ENCODE results near the gene ZNF397.
"Not testable (repeated sequence)": the region's sequence is repeated elsewhere in the genome, so short reads cannot be mapped to it uniquely, and the experiment has no call there.

ZNF397 gene

DNA sequence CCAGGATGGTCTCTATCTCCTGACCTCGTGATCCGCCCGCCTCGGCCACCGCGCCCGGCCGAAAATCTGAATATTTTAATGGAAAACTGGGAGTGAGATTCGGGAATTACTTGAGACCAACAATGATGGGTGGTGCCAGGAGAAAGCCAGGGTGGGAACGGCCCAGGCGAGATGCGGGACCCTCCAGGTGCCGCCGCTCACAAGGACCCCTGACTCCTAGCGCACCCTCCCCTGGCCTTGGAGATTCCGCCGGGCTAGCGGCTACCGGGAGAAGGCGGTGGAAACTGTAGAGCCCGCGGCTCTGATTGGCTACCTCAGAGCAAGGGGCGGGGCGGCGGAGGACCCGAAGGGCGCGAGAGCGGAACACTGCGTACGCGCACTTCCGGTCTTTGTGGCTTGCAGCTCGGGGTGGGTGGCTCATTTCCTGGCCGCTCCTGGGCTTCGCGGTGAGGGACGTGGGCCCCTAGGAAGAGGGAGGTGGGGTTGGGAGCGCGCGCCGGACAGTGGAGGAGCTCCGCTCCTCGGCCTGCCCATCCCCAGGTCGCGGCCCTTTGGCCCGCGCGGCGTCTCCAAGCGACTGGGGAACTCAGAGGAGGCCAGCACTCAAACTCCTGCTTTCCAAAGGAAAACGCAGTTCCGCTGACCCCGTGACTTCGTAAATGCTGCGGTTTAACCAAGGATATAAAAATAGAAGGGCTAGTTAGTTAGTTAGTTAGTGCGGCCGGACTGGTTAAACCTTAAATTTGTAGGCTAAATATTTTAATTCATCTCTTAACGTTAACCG lies at the start of gene ZNF397:
Gene ZNF397, plus strand, starts transcription at position 371 of the 784 bp plus-strand sequence. CDS start 1,437 bp downstream, outside the sequence.
- DNase-seq: peak; percentile 63 to 98 (median 94)

DNA sequence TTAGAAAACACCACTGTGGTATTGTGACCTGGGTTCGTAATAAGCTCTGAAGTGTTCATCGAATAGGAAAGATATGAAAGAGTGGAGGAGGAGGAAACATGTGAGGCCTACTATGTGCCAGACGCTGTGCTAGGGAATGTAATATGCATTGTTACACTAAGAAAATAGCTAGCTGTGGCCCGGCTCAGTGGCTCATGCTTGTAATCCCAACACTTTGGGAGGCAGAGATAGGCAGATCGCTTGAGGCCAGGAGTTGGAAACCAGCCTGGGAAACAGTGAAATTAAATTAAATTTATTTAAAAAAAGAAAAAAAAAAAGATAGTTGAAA lies 49.2 kb upstream of the ZNF397 start:
- DNase-seq: no peak

- no peak for DNase-seq
Observed at GRCh38 chr18:35192415-35192814, 48.4 kb upstream of the ZNF397 start.

- no peak for DNase-seq
Observed at GRCh38 chr18:35193316-35193715, 47.5 kb upstream of the ZNF397 start.

DNA sequence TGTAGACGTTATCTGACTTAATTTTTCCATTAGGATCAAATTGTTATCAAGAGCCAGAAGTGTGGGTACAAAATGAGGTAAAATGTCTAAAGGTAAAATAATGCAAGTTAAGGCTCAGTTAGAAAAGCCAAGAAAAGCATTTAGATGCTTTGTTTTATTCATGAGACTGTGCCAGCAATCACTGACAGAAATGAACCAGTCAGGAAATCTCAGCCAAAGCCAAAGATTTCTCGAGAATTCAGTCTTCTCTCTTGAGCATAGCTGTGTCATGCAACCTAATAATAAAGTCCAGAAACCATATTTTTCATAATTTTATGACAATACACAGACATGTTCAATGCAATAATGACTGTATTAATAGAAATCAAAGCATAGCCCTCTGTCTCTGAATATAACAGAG lies 43.5 kb upstream of the ZNF397 start:
- DNase-seq: no peak

GRCh38 chr18:35201256-35201931 lies 39.4 kb upstream of the ZNF397 start:
- no peak for DNase-seq

- peak in 1 of 58 donors; percentile 28 for DNase-seq
Observed at GRCh38 chr18:35203067-35203466, 37.8 kb upstream of the ZNF397 start.

GRCh38 chr18:35205199-35205712 lies 35.6 kb upstream of the ZNF397 start:
- no peak for DNase-seq

- not testable (repeated sequence) for DNase-seq
Observed at GRCh38 chr18:35205746-35206458, 34.9 kb upstream of the ZNF397 start.

DNA sequence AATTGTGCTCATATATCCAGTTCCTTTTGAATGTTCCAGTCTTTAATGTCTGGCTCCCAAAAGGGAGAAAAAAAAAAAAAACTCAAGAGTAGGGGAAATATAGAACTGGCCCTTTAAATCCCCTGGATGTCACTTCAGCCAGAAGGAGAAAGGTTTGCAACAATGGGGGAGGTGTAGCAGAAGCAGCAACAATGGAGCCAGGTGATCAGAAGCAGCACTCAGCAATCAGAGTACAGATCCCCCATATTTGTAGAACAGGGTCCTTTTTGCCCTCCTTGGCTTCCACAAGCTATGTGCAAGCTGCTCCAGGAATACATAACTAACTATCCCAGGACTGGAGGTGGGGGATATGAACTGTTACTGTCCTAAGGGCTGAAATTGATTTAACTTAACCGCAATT lies 25.8 kb upstream of the ZNF397 start:
- no peak for DNase-seq

DNA sequence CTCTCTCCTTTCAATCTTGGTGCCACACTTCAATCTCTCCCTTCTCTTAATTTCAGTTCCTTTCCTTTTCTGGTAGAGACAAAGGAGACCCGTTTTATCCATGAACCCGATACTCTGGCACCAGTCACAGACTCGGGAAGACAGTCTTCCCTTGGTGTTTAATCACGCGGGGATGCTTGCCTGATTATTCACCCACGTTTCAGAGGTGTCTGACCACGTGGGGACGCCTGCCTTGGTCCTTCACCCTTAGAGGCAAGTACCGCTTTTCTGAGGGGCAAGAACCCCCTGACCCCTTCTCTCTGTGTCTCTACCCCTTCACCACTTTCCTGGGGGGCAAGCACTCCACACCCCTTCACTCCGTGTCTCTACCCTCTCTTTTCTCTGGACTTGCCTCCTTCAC lies 24.2 kb upstream of the ZNF397 start:
- not testable (repeated sequence) for DNase-seq

- not testable (repeated sequence) for DNase-seq
Observed at GRCh38 chr18:35219331-35219730, 21.5 kb upstream of the ZNF397 start.

DNA sequence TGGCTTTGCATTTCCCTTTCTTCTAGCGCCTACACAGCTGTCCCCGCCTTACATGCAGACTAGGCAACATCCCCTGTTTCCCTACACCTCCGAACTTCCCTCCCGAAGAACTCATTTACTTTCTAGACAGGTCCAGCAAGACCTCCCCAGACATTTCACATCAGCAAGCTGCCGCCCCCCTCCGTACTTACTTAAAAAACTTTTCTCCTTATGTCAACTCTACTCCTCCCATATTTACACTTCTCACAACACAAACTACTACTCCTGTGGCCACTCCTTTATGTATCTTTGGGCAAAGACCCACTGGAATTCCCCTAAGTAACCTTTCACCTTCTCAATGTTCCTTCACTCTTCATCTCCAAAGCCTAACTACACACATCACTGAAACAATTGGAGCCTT lies 20.4 kb upstream of the ZNF397 start:
- DNase-seq: no peak

GRCh38 chr18:35223797-35224196 lies 17.0 kb upstream of the ZNF397 start:
- no peak for DNase-seq

DNA sequence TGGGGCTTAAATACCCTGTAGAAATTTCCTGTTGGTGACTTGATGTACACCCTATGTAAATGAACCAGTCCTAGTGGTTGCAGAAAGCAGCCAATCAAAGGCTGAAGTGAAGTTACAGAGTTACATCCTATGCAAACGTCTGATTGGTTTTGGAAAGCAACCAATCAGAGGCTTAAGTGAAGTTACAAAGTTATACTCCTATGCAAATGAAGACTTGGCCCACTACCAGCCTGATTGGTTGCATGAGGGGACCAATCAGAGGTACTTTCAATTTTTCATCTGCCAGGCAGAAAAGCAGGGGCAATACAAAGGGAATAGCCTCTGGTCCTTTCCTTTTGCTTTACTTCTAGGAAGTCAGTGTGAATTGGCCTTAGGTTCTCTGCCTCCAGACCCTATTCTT lies 13.6 kb upstream of the ZNF397 start:
- no peak for DNase-seq

GRCh38 chr18:35231052-35231451 lies 9.8 kb upstream of the ZNF397 start:
- peak in 55 of 58 donors; percentile 3 to 85 (median 62) for DNase-seq

GRCh38 chr18:35236571-35237363 lies 4.1 kb upstream of the ZNF397 start:
- DNase-seq: peak in 1 of 58 donors; percentile 17

DNA sequence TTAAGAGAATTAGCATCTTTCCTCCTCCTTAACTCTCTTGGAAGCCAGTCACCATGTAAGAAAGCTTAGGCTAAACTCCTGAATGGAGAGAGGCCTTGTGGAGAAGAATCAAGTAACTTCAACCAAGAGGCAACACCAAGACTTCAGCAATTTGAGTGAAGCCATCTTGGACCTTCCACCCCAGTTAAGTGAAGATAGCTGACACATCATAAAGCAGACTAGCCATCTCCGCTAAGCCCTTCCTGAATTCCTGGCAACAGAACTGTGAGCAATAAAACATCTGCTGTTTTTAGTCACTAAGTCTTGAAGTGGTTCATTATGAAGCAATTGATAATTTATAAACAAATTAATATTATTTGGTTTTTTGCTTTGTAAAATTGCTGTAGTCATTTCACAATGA lies 1.5 kb upstream of the ZNF397 start:
- DNase-seq: no peak

GRCh38 chr18:35241448-35241804 lies 592 bp downstream of the ZNF397 start:
- DNase-seq: peak in 1 of 58 donors; percentile 64

GRCh38 chr18:35242426-35242825 lies 1.6 kb downstream of the ZNF397 start:
- no peak for DNase-seq

DNA sequence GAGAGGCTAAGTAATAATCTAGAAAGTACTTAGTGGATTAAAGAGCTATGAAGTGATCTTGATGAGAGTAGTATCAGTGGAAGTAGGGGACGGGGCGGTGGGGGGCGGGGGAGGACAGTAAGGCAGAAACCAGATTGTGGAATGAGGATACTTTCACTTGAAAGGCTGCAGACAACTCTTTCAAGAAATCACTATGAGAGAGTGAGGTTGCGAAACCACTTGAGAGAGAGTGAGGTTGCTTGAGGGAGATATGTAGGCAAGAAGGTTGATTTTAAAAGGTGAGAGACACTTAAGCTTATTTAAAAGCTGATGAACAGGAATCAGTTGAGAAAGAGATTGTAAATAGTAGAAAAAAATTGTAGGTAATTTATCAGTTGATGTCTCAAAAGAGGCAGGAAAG lies 3.8 kb downstream of the ZNF397 start:
- no peak for DNase-seq

Measured in anterior cingulate cortex (tissue), 58 donors.